HL-60 (cell line): ENCODE data around the gene FTHL17.

Experiments
- CTCF ChIP-seq: IDR thresholded peaks from one replicate; pipeline ENCODE4 v1.5.1; 2011; ENCODE audit warnings: low read length, control low read depth, inconsistent platforms; ENCODE audit not compliant: insufficient read depth
- GABPA ChIP-seq: IDR thresholded peaks from 2 replicates; pipeline ENCODE4 v1.6.1; 2012; ENCODE audit warnings: low read depth
- POLR2AphosphoS5 ChIP-seq: IDR thresholded peaks from 2 replicates; pipeline ENCODE4 v1.6.1; 2012; ENCODE audit warnings: low read depth
- REST ChIP-seq: IDR thresholded peaks from 2 replicates; pipeline ENCODE4 v1.6.1; 2012; ENCODE audit warnings: low read depth; ENCODE audit not compliant: insufficient replicate concordance
- SPI1 ChIP-seq: IDR thresholded peaks from 2 replicates; pipeline ENCODE4 v1.6.1; 2012; ENCODE audit warnings: low read depth, mild to moderate bottlenecking, borderline replicate concordance

GRCh38 chrX:31098079-31098478 is 26.2 kb upstream of the FTHL17 start:
- no peak for TF ChIP-seq POLR2AphosphoS5
- no peak for TF ChIP-seq CTCF
- no peak for TF ChIP-seq REST
- no peak for TF ChIP-seq SPI1
- TF ChIP-seq GABPA = no peak
